WTC11 (cell line): ENCODE results near the gene GJD2.
A peak's percentile ranks its signal among the peaks of the same experiment; 100 is the strongest.

Experiments
- ATF1 ChIP-seq: sonication (generic); formaldehyde crosslinking; IDR thresholded peaks from 2 replicates; pipeline ENCODE4 v1.8.1; 2023; ENCODE audit warnings: mild to moderate bottlenecking, moderate library complexity, missing genetic modification reagents
- ATF2 ChIP-seq: sonication (generic); formaldehyde crosslinking; IDR thresholded peaks from 2 replicates; pipeline ENCODE4 v1.8.1; 2022; ENCODE audit warnings: low read depth, missing genetic modification reagents, borderline replicate concordance
- CREB1 ChIP-seq: sonication (generic); formaldehyde crosslinking; IDR thresholded peaks from 2 replicates; pipeline ENCODE4 v1.8.0; 2023; ENCODE audit warnings: mild to moderate bottlenecking, missing genetic modification reagents
- CTCF ChIP-seq: fragments of 200-600 bp; IDR thresholded peaks from 2 replicates; pipeline ENCODE4 v1.8.0; 2022; ENCODE audit warnings: antibody characterized with exemption
- E2F1 ChIP-seq: sonication (generic); formaldehyde crosslinking; IDR thresholded peaks from 2 replicates; pipeline ENCODE4 v1.8.0; 2022; ENCODE audit warnings: mild to moderate bottlenecking, missing genetic modification reagents
- FOXP1 ChIP-seq: sonication (generic); formaldehyde crosslinking; IDR thresholded peaks from 2 replicates; pipeline ENCODE4 v1.8.0; 2022; ENCODE audit warnings: missing genetic modification reagents, mild to moderate bottlenecking, moderate library complexity, borderline replicate concordance
- JUN ChIP-seq: sonication (generic); formaldehyde crosslinking; IDR thresholded peaks from 2 replicates; pipeline ENCODE4 v1.8.0; 2023; ENCODE audit warnings: mild to moderate bottlenecking, missing genetic modification reagents
- MAX ChIP-seq: sonication (generic); formaldehyde crosslinking; IDR thresholded peaks from 2 replicates; pipeline ENCODE4 v1.8.0; 2022; ENCODE audit warnings: mild to moderate bottlenecking, missing genetic modification reagents
- NR1H2 ChIP-seq: sonication (generic); formaldehyde crosslinking; IDR thresholded peaks from 2 replicates; pipeline ENCODE4 v1.9.0; 2021; ENCODE audit warnings: mild to moderate bottlenecking, moderate library complexity, missing genetic modification reagents
- SP1 ChIP-seq: sonication (generic); formaldehyde crosslinking; conservative IDR thresholded peaks from 2 replicates; pipeline ENCODE4 v1.8.1; 2022; ENCODE audit warnings: missing genetic modification reagents
- TEAD4 ChIP-seq: sonication (generic); formaldehyde crosslinking; IDR thresholded peaks from 2 replicates; pipeline ENCODE4 v1.8.0; 2022; ENCODE audit warnings: mild to moderate bottlenecking, missing genetic modification reagents
- ZBTB21 ChIP-seq: sonication (generic); formaldehyde crosslinking; IDR thresholded peaks from 2 replicates; pipeline ENCODE4 v1.8.1; 2023; ENCODE audit warnings: mild to moderate bottlenecking, missing genetic modification reagents, borderline replicate concordance
- ZNF121 ChIP-seq: sonication (generic); formaldehyde crosslinking; IDR thresholded peaks from 2 replicates; pipeline ENCODE4 v1.8.0; 2023; ENCODE audit warnings: missing genetic modification reagents

- TF ChIP-seq ATF2 (CRISPR knock-in tag) (no peak), E2F1 (CRISPR knock-in tag) (no peak), CTCF (no peak), ZNF121 (no peak), ATF1 (CRISPR knock-in tag) (no peak), JUN (peak; percentile 28; the same call in 1 of the 2 replicates), CREB1 (no peak), MAX (CRISPR knock-in tag) (no peak), SP1 (CRISPR knock-in tag) (0 out of 2 replicates have a peak, but pooled peaks have one; percentile 43), TEAD4 (CRISPR knock-in tag) (no peak), FOXP1 (CRISPR knock-in tag) (0 out of 2 replicates have a peak, but pooled peaks have one; percentile 36), ZBTB21 (CRISPR knock-in tag) (no peak), NR1H2 (CRISPR knock-in tag) (no peak)
Measured at GRCh38 chr15:34753236-34753894, 1.4 kb downstream of the GJD2 start.
